Mesodermal cell (in vitro differentiated cells): Measurements from ENCODE around the gene NOTCH3.

ENCODE experiments used
- H3K27ac ChIP-seq: 2 replicates; pipeline ENCODE4 v1.7.0; 2013; ENCODE audit warnings: mild to moderate bottlenecking, low read depth, low read length, moderate library complexity; ENCODE audit not compliant: severe bottlenecking
- H3K36me3 ChIP-seq: 2 replicates; pipeline ENCODE4 v1.7.1; 2013; ENCODE audit warnings: mild to moderate bottlenecking, low read length, moderate library complexity; ENCODE audit not compliant: control insufficient read depth, insufficient read depth
- H3K4me1 ChIP-seq: one replicate; pipeline ENCODE4 v1.7.1; 2013; ENCODE audit warnings: mild to moderate bottlenecking, low read length; ENCODE audit not compliant: insufficient read depth, control insufficient read depth, poor library complexity, severe bottlenecking
- H3K4me3 ChIP-seq: 2 replicates; pipeline ENCODE4 v1.7.0; 2013; ENCODE audit warnings: low read length, control low read depth, mild to moderate bottlenecking; ENCODE audit not compliant: insufficient read depth, poor library complexity, severe bottlenecking; ENCODE audit errors: extremely low read depth
- H3K9me3 ChIP-seq: 2 replicates; pipeline ENCODE4 v1.7.1; 2013; ENCODE audit warnings: mild to moderate bottlenecking, low read length, moderate library complexity; ENCODE audit not compliant: control insufficient read depth
- WGBS, 2 experiments: methylation state at CpG; one replicate each; pipeline ENCODE4 v1.1.5; 2013; ENCODE audit warnings: missing lambda C conversion rate in 2 of 2; ENCODE audit not compliant: insufficient coverage in 2 of 2; 5-methylcytosine and 5-hydroxymethylcytosine counted together

NOTCH3 gene

GRCh38 chr19:15234431-15235130 lies 33.8 kb upstream of the NOTCH3 start:
- 93 to 94% methylated on average over 9 to 10 of the region's 10 CpGs for WGBS, 2 experiments
- H3K4me1 ChIP-seq, result no peaks in the 10 kb centered on the region
- H3K27ac ChIP-seq, result no peak overlapping the region
- H3K9me3 ChIP-seq, result no peaks in the 10 kb centered on the region
- peaks cover 47% of the 10 kb centered on the region for H3K36me3 ChIP-seq
- no peak overlapping the region for H3K4me3 ChIP-seq

GRCh38 chr19:15231271-15231670 lies 30.5 kb upstream of the NOTCH3 start:
- no peak overlapping the region for H3K4me3 ChIP-seq
- 94 to 97% methylated on average over 9 to 10 of the region's 10 CpGs for WGBS, 2 experiments

GRCh38 chr19:15227261-15227660 lies 26.5 kb upstream of the NOTCH3 start:
- 92 to 97% methylated on average over 3 to 6 of the region's 7 CpGs for WGBS, 2 experiments
- peaks cover 3% of the 10 kb centered on the region for H3K4me1 ChIP-seq
- no peak overlapping the region for H3K4me3 ChIP-seq
- no peaks in the 10 kb centered on the region for H3K9me3 ChIP-seq
- H3K27ac ChIP-seq, result no peak overlapping the region
- H3K36me3 ChIP-seq, result no peaks in the 10 kb centered on the region

More at GRCh38 chr19:15231271-15231670, 30.5 kb upstream of the NOTCH3 start:
- H3K27ac ChIP-seq, result no peak overlapping the region
- H3K9me3 ChIP-seq, result no peaks in the 10 kb centered on the region
- H3K4me1 ChIP-seq, result no peaks in the 10 kb centered on the region
- peaks cover 15% of the 10 kb centered on the region for H3K36me3 ChIP-seq

GRCh38 chr19:15225760-15226159 lies 25.0 kb upstream of the NOTCH3 start:
- Histone ChIP-seq H3K4me1 (peaks cover 3% of the 10 kb centered on the region), H3K4me3 (no peak overlapping the region)
- 88 to 93% methylated on average over 2 to 6 of the region's 7 CpGs for WGBS, 2 experiments

GRCh38 chr19:15223649-15224361 lies 23.0 kb upstream of the NOTCH3 start:
- H3K4me1 ChIP-seq, result peaks cover 3% of the 10 kb centered on the region
- no peaks in the 10 kb centered on the region for H3K9me3 ChIP-seq
- WGBS, 2 experiments, result 19 to 20% methylated on average over 38 to 43 of the region's 51 CpGs
- peak overlapping the region; percentile 52 for H3K4me3 ChIP-seq
- H3K27ac ChIP-seq, result peak overlapping the region; percentile 80
- H3K36me3 ChIP-seq, result no peaks in the 10 kb centered on the region

More at GRCh38 chr19:15225760-15226159, 25.0 kb upstream of the NOTCH3 start:
- Histone ChIP-seq H3K9me3 (no peaks in the 10 kb centered on the region), H3K27ac (no peak overlapping the region), H3K36me3 (no peaks in the 10 kb centered on the region)

GRCh38 chr19:15222738-15223648 lies 22.2 kb upstream of the NOTCH3 start:
- 1% methylated on average over 34 to 44 of the region's 48 CpGs for WGBS, 2 experiments

GRCh38 chr19:15220833-15221232 lies 20.0 kb upstream of the NOTCH3 start:
- Histone ChIP-seq H3K9me3 (no peaks in the 10 kb centered on the region), H3K27ac (no peak overlapping the region), H3K4me3 (no peak overlapping the region), H3K4me1 (peaks cover 3% of the 10 kb centered on the region), H3K36me3 (no peaks in the 10 kb centered on the region)
- 96 to 100% methylated on average over 3 to 4 of the region's 6 CpGs for WGBS, 2 experiments

More at GRCh38 chr19:15222738-15223648, 22.2 kb upstream of the NOTCH3 start:
- H3K27ac ChIP-seq, result peak overlapping the region; percentile 93
- H3K4me1 ChIP-seq, result peaks cover 3% of the 10 kb centered on the region
- no peaks in the 10 kb centered on the region for H3K36me3 ChIP-seq
- H3K4me3 ChIP-seq, result peak overlapping the region; percentile 52
- H3K9me3 ChIP-seq, result no peaks in the 10 kb centered on the region

- H3K9me3 ChIP-seq, result no peaks in the 10 kb centered on the region
- no peaks in the 10 kb centered on the region for H3K36me3 ChIP-seq
- H3K27ac ChIP-seq, result no peak overlapping the region
- no peak overlapping the region for H3K4me3 ChIP-seq
- no peaks in the 10 kb centered on the region for H3K4me1 ChIP-seq
- WGBS, 2 experiments, result 86 to 90% methylated on average over 6 to 7 of the region's 7 CpGs
These were observed 17.7 kb upstream of the NOTCH3 start for GRCh38 chr19:15218501-15218900.

GRCh38 chr19:15216363-15216762 lies 15.6 kb upstream of the NOTCH3 start:
- no peaks in the 10 kb centered on the region for H3K36me3 ChIP-seq
- H3K4me3 ChIP-seq, result no peak overlapping the region
- 84 to 93% methylated on average over 5 to 6 of the region's 7 CpGs for WGBS, 2 experiments
- H3K9me3 ChIP-seq, result no peaks in the 10 kb centered on the region
- no peak overlapping the region for H3K27ac ChIP-seq
- no peaks in the 10 kb centered on the region for H3K4me1 ChIP-seq

- no peak overlapping the region for H3K27ac ChIP-seq
- H3K4me1 ChIP-seq, result peaks cover 5% of the 10 kb centered on the region
- WGBS, 2 experiments, result 85 to 94% methylated on average over 15 of the region's 15 CpGs
- H3K9me3 ChIP-seq, result no peaks in the 10 kb centered on the region
- no peak overlapping the region for H3K4me3 ChIP-seq
- H3K36me3 ChIP-seq, result no peaks in the 10 kb centered on the region
These were observed 13.1 kb upstream of the NOTCH3 start for GRCh38 chr19:15213715-15214381.
